Activated CD4-positive, CD25-positive, alpha-beta regulatory T cell treated with anti-CD3 and anti-CD28 coated beads, Interleukin-2, amount 50 U/mL, for 16 hours (primary cell): ENCODE results near the gene CBR1.
"Not testable (repeated sequence)": the region's sequence is repeated elsewhere in the genome, so short reads cannot be mapped to it uniquely, and the experiment has no call there.

Source experiments
- DNase-seq: peaks from one replicate; pipeline ENCODE4 v3.0.0-alpha.2; 2020; ENCODE audit warnings: low read depth, low spot score

The CBR1 gene

GRCh38 chr21:36048357-36048756 is 21.5 kb upstream of the CBR1 start:
- no peak for DNase-seq

GRCh38 chr21:36052860-36053714 is 16.7 kb upstream of the CBR1 start:
- DNase-seq = no peak

DNA sequence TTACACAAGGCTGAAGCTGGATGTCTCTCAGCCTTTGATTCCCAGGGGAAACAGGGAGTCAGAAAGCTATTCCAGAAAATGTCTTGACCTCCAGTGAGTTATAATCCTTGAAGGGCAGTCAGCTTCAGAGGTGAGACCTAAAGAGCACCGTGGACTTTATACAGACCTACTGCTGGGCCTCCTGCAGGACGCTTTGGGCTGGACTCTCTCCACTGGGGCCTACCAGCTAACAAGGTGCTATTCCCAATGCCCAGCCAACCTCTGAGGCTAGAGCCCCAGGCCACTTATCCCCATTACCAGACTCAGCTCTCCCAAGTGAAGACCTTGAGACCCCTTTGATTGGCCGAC is 16.1 kb upstream of the CBR1 start:
- DNase-seq = no peak

DNA sequence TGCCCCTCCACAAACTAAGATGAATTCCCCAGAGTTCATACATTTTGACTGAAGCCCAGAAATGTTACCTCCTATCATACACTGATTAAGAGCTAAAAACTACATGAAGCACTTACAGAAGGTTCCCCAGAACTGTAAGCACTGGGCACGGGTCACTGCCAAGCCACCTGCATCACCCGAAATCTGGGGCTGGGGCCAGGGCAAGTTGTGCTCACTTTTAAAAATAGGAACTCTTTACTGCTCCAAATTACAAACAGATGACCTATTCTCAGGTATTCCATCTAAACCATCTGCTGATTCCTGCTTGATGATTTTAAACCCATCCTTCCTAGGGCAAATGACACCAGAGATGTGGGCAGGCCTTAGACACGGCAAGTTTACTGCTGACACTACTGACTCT is 14.3 kb upstream of the CBR1 start:
- DNase-seq = no peak

DNA sequence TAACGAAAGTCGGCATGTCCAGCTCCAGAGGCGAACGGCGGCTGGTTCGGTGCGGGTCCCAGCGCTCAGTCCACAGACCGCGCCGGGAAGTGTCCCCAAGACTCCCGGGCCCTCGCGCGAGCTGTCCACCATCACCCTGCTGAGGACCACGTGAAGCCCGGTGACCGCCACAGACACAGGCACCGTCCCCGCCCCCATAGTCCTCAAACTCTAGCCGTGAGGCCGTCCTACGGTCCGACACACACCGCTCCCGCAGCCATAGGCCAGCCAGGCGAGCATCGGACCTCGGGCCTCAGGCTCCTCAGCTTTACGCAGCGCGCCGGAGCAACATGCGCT is 10.0 kb upstream of the CBR1 start:
- DNase-seq = no peak

DNA sequence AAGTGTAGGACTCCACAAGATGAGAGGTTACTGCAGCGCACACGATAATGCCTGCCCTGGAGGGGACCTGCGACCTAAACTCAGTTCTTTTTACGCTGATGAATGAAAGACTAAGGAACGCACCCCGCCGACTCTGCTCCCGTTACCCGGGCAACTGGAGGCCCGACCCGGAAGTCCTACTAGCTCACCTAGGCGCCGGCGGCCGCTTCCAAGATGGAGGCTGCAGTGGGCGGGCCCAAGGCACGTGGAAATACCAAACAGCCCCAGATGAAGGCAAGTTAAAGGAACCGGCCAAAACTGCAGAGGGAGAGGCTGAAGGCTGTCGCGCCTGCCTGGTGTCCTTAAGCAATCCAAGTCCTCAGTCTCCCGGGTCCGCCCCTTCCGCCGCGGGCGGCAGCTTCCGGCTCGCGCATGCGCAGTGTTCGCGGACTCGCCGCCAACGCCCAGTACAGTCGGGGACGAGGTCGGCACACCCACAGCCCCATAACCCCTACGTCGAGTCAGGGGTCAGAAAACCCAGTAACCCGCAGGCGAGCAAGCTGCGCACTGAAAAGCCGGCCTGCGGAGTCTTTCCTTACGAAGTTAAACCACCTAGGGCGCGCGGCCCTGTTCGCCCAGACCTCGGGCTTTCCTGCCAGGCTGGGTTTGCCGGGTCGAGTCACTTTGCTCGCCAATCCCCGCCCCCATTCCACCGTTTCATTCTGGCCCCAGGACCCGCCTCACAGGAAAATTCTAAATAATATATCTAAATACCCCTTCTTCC is 9.5 kb upstream of the CBR1 start, which contains the start of gene SETD4:
Gene SETD4 (minus strand): TSS at position 368 of the 763 bp plus-strand sequence. CDS start 1,638 bp downstream, outside the sequence.
- DNase-seq = peak; percentile 82

GRCh38 chr21:36061445-36061844 is 8.4 kb upstream of the CBR1 start:
- DNase-seq = no peak

DNA sequence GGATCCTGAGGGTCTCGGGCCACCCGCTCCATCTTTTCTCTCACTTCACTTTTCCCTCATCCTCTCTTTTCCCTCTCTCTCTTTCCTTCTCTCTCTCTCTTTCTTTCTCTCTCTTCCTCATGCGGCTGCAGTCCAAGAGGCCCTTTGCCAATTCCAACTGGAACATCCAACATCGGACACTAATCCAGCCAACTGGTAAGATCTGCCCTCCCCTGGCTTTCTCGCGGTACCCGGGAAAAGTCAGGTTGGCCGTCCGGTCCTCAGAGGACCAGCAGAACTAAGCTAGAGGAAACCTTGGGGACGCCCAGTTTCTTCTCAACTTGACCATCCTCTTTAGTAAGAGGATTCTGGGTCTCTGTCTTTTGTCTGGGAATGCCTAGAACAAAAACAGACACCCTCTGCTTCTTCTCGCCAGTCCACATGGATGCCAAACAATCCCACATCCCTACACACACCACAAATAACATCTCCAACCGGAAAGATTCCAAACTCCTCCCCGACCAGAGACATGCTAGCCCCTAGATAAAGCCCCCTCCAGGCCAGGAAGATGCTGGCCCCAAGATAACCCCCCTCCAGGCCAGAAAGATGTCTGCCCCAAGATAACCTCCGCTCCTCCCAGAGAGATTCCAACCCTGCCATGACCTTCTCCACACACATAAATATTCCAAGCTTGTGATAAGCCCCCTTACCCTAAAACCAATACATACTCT is 6.3 kb upstream of the CBR1 start:
- no peak for DNase-seq

DNA sequence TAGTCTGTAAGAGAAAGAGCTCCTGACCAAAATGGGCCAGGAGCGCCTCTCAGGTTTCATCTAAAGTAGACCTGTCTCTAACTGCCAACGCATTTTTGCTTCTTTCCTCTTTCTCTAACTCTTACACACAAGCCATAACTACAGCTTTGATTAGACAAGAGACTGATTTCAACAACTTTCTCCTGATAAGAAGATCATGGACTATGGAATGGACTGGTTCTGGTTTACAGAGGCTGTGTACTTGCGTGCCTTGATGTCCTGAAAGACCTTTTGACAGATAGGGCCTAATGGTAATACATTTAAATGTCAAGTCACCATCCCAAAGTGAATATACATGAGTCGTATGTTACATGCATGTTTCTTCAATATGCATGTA is 5.8 kb upstream of the CBR1 start:
- no peak for DNase-seq

GRCh38 chr21:36065497-36066036 is 4.3 kb upstream of the CBR1 start:
- no peak for DNase-seq

DNA sequence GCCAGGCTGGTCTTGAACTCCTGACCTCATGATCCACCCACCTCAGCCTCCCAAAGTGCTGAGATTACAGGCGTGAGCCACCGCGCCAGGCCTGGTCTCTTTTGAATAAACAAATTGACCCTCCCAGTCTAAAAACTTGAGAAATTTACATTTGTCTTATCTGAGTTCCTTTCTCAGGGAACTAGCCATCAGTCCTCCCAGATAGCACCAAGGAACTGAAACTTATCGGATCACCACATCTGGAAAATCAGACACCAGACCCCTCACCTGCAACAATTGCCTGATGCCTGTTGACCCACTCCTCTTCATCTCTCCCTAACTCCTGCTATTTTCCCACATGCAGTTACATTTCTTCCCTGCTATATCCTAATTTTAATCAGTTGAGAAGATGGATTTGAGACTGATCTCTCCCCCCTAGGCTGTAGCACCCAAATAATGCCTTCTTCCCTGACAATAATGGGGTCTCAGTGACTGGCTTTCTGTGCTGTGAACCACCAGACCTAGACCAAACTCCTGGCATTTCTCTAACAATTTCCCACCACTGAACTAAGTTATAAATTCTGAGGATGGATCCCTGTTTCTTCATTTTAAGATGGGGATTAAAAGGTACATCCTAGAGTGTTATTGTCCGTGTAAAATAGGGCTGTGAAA is 951 bp upstream of the CBR1 start:
- no peak for DNase-seq

- DNase-seq = no peak
Measured at GRCh38 chr21:36070999-36071398, 1.2 kb downstream of the CBR1 start.

GRCh38 chr21:36072453-36073162 is 2.8 kb downstream of the CBR1 start:
- DNase-seq = no peak

DNA sequence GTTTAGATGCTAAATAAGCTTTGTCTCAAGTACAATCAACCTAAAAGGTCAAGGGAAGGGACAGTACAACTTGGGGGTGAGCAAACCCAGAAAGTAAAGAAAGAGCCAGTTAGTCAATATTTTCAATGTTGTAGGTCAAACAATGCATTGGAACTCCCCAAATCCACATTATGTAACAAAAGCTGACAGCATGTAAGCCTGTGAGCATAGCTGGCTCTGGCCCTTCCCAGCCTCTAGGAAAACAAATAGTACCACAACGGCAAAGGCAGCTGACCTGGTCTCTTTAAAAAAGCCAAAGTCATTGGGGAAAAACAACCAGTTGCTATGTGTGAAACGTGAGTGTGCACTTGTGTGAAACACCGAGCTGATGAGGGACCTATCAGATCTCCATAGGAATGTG is 3.4 kb downstream of the CBR1 start:
- DNase-seq = no peak

DNA sequence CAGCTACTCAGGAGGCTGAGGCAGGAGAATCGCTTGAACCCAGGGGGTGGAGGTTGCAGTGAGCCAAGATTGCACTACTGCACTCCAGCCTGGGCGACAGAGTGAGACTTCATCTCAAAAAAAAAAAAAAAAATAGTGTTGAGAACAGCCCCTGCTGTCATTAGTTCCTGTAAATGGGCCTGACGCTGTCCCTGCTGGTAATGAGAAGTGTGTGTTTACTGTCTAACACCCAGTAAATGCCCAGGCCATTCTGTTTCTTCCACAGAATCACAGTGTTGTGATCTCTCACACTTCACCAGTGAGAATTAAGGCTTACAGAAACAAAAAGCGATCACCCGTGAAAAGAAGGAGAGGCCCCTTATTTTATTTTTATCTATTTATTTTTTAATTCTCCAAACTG is 4.1 kb downstream of the CBR1 start:
- not testable (repeated sequence) for DNase-seq

- no peak for DNase-seq
Measured at GRCh38 chr21:36075171-36075570, 5.3 kb downstream of the CBR1 start.

GRCh38 chr21:36075953-36076352 is 6.1 kb downstream of the CBR1 start:
- no peak for DNase-seq

DNA sequence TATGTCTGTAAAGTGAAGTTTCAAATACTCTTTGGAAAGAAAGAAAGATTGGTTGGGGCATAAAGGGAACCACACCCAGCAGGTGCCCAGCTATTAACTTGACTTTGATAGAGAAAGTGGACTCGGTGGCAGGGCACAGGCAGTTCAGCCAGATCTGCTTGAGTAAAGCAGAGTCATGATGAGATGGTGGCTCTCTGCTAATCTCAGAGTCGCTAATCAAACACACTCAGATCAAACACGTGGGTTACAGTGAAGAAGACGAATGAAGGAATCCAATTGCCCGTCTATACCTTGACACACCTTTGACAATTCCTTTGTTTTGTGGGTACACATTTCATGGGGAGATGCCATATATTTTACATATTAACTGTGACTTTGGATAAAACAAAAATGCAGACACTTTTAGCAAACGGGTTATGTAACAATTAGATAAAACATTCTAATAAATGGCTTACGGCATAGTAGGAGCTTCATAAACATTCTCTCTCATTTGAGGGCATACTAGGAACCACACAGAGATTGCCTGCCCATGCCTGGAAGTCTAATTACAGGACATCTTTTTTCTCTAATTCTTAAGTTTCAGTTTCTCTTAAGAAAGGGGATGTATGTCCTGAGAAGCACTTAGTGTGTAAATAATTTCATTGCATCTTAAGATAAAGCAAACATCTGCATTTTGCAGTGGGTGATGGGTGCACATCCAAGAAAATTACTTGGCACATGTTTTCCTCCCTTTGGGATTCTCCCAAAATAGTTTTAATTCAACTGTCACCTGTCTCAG is 7.2 kb downstream of the CBR1 start:
- DNase-seq = no peak

DNA sequence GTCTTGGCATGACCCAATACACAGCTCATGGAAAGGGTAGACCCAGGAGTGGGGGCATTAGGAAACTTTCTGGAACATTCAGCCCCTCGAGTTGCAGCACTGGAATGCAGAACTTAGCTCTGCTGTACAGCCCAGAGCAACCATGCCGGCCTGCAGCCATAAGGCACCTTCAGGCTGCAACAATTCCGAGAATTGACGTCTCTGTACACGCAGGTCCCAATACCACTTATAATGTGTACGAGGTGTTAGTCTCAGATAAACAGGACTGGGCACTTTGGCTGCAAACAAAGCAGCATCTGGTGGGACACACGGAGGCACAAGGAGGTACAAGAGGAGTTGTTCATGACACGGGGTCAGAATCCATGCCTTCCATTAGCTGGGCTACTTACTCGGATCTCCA is 7.9 kb downstream of the CBR1 start:
- DNase-seq = no peak

GRCh38 chr21:36079010-36079649 is 9.3 kb downstream of the CBR1 start:
- no peak for DNase-seq
